Stimulated activated CD8-positive, alpha-beta memory T cell treated with anti-CD3 and anti-CD28 coated beads, Interleukin-4, amount 100 ng/mL, for 48 hours (primary cell): ENCODE measurements around the gene CST3.
"Not testable (repeated sequence)": the region's sequence is repeated elsewhere in the genome, so short reads cannot be mapped to it uniquely, and the experiment has no call there.

Experiments
- DNase-seq: peaks from one replicate; pipeline ENCODE4 v3.0.0-alpha.2; 2020

The CST3 gene, protein sequence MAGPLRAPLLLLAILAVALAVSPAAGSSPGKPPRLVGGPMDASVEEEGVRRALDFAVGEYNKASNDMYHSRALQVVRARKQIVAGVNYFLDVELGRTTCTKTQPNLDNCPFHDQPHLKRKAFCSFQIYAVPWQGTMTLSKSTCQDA

DNA sequence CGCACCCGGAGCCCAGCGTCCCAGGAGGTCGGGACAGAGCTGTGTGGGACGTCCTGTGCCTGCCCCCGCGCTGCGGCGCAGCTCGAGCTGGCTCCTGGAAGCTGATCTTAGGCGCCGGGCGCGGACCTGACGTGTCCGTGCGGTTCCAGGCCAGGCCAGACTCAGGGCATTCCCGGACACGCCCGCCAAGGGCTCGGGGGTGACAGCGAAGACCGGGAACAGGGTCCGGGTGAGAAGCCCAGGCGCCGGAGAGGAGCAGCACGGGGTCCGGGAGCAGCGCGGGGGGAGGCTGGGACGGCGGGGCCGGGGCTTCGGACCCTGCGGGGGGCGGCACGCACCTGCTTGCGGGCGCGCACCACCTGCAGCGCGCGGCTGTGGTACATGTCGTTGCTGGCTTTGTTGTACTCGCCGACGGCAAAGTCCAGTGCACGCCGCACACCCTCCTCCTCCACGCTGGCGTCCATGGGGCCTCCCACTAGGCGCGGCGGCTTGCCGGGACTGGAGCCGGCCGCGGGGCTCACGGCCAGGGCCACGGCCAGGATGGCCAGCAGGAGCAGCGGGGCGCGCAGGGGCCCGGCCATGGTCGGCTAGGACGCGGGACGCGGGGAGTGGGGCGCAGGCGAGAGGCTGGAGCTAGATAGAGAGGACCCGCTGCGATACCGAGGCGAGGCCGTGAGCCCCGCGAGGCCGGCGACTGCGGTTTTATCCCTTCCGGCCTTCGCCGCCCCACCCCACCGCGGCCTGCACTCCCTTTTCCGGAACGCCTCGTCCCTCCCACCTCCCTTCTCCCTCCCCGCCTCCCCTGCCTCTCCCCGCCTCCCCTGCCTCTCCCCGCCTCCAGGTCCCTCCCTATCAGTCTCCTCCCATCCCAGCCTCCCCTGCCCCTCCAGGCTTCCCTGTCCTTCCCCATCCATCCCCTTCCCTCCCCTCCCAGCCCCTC, at the start of gene CST3:
TSS of gene CST3 (minus strand) at position 674 of the 940 bp plus-strand sequence. CDS start at position 581, 93 bp downstream.
- peak; percentile 34 for DNase-seq

DNA sequence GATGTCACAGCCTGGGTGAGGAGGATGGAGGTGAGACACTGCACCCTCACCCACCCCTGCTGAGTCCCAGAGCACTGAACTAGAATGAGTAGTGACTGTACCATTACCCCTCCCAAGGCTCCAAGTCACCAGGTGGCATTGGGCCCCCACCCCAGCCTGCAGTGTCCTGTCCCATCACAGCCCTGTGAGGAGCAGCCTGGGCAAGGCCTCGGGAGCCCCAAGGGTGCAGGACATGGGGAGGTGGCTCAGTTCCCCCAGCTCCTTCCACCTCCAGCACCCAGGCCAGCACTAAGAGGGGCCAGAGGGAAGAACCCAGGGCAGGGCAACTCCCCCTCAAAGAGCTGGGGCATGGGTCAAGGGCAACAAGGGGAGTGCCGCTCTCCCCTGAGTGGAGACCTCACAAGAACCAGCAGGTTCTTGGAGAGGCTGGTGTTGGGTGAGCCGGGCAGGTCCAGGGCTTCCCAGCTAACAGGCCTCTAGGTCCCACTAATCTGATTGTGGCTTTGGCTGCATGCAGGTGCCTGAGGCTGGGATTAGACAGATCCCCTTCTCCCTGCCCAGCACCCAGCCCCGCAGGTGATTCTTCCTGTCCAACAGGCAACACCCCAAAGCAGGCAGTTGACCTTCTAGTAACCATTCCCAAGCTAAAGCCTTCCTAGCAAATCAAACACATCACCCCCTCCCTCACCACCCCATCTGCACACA, 48.4 kb upstream of the CST3 start:
- DNase-seq = no peak

DNA sequence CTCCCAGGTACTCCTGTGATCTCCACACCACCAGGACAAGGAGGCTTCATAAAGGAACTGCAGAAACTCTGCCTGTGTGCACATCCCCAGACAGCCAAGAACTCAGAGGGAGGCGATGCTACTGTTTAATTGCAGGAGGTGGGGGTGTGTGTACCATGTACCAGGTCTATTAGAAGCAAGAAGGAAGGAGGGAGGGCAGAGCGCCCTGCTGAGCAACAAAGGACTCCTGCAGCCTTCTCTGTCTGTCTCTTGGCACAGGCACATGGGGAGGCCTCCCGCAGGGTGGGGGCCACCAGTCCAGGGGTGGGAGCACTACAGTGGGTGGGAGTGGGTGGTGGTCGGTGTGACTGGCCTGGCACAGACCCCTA, 47.8 kb upstream of the CST3 start:
- not testable (repeated sequence) for DNase-seq

DNA sequence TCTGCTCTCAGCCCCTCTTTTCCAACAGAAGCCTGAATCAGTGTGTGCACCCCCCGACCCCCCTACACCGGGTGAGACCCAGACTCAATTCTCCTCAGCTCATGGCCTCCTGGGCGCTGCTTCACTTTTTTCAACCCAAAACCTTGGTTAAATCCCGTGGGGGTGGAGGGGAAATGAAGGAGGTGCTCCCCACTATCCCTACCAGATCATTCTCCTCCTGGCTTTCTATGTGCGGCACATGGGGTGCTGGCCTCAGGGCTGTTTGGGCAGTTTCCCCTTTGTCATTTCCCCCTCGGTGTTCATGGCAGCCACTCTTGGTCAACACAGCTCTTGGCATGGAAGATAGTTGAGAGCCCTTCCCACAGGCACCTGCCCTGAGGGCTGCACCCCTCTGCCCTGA, 46.5 kb upstream of the CST3 start:
- no peak for DNase-seq

DNA sequence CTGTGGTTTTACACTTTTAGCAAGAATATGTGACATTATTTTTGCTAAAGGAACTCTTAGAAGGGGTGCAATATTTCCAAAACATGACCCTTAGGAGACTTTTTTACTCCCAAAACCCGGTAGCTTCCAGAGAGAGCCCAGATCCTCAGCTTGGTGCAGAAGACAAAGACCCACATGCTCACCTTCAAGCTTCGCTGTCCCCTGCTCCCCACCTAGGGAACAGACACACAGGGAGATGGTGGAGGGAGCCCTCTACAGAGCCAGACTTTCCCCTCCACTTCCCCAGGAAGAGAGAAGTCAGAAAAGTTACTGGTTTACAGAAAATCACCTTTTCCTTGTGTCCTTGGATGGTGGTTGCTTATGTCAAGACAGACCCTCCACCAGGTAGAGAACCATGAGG, 46.1 kb upstream of the CST3 start:
- DNase-seq = no peak

DNA sequence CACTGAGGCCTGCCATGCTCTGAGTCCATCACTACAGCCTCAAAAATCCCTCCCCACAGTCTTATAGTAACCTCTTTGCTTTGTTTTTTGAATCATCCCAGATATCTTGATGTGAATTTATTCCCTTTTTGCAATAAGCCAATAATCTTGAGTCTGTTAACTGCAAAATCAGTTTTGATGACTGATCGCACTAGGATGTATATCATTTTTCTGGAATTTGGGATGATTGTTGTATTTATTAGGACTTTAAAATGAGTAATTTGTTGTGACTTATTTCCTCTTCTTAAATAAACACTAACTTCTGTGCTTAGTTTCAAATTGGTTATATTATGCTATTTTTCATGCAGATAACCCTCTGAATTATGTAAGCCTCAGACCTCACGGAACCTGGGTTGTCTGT, 45.5 kb upstream of the CST3 start:
- no peak for DNase-seq

DNA sequence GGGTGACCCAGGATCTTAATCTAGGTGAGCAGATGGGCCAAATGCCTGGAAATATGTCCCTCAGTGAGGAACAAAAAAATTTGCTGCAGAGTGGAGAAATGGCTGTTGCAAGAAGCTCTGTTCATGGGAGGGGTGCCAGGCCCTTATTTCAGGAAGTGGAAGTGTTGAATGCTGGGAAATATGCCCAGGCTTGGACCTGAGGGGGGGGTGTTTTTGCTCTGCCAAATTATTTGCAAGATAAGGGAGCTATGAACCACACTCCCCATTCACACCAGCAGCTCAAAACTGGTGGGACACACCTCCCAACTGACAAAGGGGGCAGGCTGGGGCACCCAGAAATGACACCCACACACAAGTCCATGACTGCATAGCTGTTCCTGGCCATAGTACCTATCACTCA, 42.4 kb upstream of the CST3 start:
- DNase-seq = no peak

DNA sequence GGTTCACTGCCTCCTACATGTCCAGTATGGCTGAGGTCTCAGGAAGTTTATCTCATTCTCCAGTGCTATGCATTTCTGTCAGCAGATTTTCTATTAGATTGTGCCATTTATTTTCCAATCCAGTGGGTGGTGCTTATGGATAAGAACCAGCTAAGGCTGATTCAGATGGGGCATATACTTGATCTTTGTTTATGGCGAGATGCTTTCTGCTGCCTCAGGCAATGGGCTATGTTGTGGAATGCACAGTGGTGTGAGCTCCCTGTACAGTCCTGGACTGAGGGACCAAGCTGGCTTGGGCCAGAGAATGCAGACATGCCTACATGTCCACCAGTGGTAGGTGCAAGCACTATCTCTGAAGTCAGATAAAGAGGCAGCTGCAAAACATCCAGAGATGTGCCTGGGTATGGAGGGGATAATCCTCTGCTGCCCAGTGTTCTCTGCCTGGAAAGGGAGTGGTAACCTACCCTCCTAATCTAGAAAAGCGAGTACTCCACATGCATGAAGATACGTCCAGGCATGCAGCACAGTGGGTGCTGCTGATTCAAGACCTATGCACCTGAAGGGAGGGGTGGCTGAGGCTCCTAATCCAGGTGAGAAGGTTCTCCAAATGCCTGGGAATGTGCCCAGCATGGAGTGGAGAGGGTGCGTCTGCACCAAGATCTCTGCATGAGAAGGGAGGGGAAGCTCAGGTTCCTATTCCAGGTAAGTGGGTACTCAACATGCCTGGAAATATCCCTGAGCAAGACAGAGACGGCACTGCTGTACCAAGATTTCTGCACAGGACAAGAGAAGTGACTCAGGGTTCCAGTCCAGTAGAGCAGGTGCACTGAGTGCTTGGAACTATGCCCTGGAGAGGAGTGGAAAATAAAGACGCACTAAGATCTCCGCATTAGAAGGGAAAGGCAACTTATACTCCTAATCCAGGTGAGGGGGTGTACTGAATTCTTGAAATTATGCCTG, 41.7 kb upstream of the CST3 start:
- DNase-seq = no peak

DNA sequence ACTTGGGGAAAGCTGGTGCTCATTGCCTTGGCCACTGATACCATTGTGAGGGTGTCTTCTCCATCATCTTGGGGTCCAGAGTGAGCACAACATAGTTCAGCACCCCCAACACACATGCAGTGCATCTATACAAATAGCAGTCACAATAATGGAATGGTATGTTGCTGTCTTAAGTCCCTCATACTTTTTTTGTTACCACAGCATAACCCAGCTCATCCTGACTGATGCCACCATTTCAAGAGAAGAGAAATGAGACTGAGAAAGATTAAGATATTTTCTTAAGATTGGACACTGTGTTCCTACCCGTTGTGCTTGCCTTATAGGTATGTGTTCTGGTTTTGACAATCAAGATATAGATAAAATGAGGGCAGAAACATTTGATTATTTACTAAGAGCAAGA, 35.5 kb upstream of the CST3 start:
- no peak for DNase-seq

DNA sequence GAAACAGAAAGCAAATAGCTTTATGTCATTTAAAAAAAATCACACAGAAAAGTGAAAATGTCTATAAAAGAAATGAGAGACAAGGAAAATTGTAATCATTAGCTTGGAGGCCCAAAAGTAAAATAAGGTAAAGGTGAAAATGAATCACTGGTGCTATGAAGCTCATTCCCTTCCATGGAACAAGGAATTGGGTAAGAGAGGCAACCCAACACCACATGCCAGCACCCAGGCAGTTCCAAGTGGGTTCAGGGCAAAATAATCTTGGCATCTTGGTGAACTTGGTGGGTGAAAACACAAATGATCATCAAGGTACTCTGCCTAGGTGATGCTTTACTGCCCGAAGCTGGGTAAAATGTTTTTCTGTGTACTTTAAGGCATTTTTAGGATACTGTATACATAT, 34.4 kb upstream of the CST3 start:
- no peak for DNase-seq

DNA sequence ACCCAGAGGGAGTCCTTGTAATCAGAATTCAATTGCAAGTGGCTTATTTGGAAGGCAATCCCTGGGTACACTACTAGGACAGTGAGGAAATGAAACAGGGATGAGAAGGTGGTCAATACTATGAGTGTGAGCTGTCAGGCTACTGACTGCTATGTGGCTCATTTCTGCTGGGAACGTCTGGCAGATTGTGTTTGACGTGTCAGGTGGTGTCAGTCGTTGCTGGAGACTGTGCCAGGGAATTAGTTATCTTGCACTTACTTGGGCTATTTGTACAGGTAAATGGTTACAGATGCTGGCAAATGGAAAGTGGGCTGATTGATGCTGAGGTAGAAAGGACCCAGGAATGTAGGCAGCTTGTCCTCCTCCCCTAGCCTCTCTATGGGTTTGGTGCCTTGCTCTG, 33.7 kb upstream of the CST3 start:
- DNase-seq = no peak

DNA sequence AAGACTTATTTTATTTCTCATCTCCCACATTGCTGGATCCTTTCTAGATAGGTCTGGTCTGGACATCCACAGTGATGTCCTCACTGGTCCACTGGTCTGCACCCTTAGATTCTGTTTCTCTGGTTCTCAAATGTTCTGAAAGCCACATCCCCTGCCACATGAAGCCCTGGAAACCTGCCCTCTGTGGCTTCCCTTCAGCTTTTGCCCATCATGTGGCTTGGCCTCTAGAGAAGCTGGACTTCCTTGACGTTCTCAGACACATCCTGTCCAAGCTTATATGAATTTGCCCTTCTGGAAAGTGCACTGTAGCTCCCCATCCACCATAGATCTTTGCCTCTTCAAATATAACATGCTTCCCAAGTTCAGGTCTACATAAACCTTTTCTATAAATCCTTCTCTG, 32.6 kb upstream of the CST3 start:
- no peak for DNase-seq

DNA sequence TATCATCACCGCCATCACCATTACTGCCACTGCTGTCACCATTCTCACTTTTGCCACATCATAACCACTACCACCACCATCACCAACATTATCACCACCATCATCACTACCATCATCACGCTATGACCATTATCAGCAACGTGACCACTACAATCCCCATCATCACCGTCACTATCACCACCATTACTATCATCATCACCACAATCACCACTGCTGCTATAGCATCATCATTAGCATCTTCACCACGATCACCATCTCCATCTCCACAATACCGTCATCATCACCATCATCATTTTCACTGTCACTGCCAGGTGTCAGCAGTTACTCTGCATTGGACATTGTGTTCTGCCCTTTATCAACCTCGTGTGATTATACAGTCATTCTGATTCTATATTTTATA, 32.1 kb upstream of the CST3 start:
- no peak for DNase-seq

DNA sequence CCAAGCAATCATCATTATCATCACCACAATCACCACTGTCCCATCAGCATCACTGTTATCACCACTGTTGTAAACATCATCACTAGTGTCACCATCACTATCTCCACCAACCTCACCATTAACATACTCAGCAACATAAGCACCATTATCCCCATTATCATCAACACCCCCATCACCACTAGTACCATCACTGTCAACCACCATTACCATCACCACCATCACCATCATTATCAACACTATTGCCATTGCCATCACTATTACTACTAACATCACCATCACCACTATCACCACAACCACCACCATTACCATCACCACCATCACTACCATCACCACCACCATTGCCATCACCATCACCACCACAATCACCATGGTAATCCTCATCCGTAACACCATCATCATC, 31.6 kb upstream of the CST3 start:
- DNase-seq = no peak

DNA sequence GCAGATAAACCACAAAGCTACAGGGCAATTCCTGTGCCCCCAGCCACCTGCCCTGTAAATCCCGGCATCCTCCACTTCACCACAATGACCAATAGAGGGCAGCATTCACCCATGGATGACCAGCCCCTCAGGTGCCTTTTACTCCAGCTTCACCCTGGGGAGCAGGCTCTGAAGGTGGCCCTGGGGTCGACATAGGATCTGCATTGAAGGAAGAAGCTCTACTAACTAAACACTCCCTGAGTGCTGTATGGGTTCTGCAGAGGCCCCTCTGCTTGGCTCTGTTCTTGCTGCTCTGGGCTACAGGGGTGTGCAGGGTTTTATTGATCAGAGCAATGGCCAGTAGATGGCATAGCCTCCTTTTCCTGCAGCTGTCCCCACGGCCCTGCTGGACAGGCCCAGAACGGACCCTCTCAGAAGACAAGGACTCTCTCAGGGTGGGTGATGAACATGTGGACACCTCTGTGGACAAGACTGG, 30.8 kb upstream of the CST3 start:
- DNase-seq = peak; percentile 61

DNA sequence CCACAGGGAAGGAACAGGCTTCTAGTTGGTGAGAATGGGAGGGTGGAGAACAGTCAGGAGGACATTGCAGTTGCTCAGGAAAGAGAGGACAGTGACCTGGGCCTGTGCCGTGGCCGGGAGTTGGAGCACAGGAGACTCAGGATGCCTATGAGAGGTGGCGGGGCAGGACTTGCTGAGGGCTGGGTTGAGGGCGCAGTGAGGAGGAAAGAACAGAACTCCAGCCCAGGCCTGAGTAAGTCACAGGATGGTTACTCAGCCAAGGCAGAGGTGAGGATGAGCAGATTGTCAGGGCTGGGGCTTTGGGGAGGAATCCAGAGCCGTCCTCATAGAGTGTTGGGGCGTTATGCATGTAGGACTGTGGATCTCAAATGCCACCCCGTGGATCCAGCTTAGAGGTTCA, 29.9 kb upstream of the CST3 start:
- no peak for DNase-seq

DNA sequence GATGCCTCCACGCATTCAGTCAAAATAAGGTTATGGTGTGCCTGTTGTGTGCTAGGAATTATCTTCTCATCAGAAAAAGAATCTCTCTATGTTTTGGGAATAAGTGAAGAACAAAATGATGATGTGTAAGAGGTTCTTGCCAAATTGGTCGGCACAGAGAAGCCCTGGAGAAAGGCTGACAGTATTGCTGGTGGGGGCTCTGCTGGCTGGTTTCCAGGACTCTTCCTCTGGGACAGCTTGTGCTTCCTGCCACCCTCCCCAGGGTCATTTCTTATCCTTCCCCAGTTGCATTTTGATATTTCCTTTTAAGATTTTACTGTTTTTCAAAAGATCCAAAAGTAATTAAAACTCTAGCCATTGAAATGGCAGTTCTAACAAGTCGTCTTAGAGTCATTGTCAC, 28.9 kb upstream of the CST3 start:
- no peak for DNase-seq

DNA sequence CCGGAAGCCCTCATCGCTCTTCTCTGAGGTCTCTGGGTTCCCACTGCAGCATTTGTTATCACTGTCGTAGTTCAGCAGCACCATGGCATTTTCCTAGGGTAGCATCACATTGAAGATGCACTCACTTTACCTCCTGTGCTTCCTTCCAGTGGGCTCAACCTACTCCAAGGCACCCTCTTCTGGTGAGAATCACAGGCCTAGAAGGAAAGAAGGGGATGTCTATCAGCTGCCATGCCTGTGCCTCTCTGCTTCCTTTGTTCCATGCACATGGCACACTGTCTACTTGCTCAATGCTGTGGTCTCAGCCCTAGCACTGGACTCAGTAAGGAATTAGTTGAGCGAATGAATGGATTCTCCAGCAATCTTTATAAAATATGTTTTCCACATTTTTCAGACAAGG, 28.4 kb upstream of the CST3 start:
- DNase-seq = no peak

DNA sequence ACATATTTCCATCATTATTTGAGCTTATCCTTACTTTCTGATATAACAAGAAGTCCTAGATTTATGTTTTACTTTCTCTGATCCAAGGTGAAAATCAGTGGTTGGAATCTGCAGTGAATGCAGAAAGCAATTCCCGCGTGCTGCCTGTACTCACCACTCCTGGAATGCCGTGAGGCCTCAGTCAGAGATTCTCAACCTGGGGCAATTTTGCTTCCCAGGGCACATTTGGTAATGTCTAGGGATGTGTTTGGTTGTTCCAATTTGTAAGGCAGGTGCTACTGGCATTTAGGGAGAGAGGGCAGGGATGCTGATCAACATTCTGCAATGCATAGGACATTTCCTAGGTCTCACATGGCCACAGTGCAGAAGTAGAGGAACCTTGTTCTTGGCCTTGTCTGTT, 27.2 kb upstream of the CST3 start:
- DNase-seq = no peak

DNA sequence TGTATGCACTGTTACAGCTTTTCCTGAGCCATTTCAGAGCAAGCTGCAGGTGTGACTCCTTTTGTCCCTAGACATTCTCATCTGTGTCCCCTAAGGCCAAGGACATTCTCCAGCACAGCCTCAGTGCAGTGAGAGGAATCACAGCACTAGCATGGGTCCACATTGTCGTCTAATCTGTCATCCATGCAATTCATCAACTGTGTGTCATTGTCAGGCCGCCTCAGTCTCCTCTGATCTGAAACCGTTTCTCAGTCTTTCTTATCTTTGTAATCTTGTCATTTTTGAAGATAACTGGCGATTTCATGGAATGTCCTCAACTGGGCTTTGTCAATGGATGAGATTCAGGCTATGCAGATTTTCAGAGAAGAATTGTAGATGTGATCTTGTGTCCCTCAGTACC, 26.3 kb upstream of the CST3 start:
- not testable (repeated sequence) for DNase-seq

DNA sequence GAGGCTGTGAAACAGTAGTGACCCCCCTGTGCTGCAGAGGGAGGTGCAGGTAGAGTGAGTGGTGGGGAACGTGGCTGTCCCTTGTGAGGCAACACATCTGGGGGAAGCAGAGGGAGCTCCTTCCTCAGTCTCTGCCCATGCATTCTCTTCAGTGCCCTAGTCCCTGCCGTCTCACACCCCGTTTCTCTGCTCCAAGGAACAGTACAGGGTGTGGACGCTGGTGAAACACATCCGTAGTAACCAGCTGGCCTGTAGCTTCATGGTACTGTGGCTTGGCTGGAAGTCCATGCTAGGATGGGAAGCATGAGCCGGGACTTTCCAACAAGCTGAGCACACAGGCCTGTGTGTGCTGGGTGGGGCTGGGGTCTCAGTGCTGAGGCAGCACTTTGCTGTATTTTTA, 25.4 kb upstream of the CST3 start:
- no peak for DNase-seq

DNA sequence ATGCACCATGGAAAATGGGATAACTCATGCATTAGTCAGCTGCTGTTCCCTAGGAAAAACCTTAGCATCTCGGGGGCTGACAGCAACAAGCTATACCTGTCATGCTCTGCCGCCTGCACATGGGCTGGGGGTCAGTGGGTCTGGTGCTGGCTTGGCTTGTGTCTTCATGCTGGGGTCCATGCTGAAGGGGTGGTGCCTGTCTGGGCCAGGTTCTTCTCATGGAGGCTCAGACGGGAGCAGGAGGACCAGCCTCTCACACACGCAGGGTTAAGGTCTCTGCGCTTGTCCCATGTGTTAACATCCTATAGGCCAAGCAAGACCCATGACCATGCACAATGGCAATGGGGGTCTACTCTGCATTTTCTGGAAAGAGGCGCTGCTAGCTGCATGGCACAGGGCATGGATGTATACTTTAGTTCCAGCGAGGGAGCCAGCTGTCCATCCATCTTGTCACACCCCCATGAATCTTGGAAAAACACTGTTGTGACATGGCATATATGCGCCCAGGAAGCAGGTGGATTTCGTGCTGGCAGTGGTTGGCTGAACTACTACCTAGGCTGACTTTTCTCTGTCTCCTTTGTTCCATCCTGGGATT, 24.6 kb upstream of the CST3 start:
- DNase-seq = no peak
